GM19463 (cell line): Measurements from ENCODE around the gene WASF3.

Experiments used
- ATAC-seq: cut with Tn5 transposase; IDR thresholded peaks from one replicate; pipeline ENCODE4 v1.9.1; 2021; ENCODE audit warnings: mild to moderate bottlenecking, moderate library complexity; ENCODE audit not compliant: unreplicated experiment

Gene WASF3

GRCh38 chr13:26589226-26589625 lies 31.7 kb downstream of the WASF3 start:
- ATAC-seq = no peak

DNA sequence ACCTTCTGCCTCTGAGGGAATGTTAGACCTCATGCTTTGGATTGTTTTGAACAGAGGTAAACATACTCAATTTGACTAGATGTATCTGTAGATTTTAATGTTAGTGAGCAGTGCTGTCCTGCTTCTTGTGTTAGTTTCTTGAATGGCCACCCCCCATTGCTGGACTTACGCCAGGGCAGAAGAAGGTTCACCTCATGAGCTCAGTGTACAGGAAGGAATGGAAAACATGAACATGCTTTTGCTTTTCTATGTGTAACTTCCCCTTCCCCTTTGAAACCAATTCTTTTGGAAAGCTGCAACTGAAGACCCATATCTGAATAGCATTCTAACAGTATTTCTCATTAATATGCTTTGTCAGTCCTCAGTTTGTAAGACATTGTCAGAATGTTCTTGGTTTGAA lies 32.3 kb downstream of the WASF3 start:
- ATAC-seq = no peak

- ATAC-seq = no peak
Measured at GRCh38 chr13:26590379-26590778, 32.9 kb downstream of the WASF3 start.

GRCh38 chr13:26590951-26591350 lies 33.5 kb downstream of the WASF3 start:
- no peak for ATAC-seq

- ATAC-seq = no peak
Measured at GRCh38 chr13:26591672-26592071, 34.2 kb downstream of the WASF3 start.

GRCh38 chr13:26593661-26594060 lies 36.2 kb downstream of the WASF3 start:
- no peak for ATAC-seq

DNA sequence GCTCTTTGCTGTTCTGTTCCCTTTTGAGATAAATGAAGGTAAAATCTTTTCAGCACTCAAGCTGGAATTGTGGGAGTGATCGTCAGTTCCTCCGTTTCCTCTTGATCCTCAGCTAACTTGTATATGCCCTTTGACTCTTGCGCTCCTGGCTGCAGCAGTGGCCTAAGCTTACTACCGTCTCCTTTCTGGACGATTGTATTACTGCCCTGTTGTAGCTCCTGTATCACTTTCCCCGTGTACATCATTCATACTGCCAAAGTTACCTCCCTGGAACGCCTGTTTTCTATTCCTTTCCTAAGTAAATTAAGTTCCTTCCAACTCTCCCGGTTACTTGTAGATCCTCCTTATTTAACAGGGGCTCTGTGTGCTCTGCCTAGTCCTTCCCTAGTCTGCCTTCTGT lies 36.9 kb downstream of the WASF3 start:
- no peak for ATAC-seq

DNA sequence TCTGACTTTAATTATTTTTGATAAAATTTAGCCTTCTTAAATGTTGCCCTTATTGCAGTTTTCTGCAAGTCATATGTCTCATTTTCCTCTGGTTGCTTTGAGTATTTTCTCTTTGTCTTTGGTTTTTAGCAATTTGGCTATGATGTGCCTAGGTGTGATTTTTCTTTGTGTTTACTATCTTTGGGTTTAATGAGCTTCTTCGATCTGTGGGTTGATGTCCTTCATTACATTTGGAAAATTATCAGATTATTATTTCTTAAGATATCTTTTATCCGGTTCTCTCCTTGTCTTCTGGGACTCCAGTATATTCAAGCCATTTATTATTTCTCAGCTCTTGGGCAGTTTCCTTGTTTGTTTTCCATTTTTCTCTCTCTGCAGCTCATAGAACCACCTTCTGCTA lies 39.0 kb downstream of the WASF3 start:
- no peak for ATAC-seq

DNA sequence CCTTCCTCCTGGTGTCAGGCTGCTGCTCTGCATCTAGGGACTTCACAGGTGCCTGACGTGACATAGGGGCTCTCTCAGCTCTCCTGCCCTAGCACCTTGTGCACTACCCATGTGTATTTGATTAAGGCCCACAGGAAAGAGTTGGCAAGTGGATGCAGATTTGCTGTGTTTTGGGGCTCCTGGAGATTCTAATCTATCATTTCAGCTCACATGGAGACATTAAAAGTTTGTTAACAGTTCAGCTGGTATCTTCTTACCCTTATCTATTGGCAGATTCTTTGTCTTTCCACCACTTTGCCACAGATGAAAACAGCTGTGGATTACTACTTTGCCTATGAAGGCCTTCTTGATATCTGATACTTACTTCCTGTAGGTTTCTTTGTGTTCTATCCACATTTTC lies 41.9 kb downstream of the WASF3 start:
- no peak for ATAC-seq

DNA sequence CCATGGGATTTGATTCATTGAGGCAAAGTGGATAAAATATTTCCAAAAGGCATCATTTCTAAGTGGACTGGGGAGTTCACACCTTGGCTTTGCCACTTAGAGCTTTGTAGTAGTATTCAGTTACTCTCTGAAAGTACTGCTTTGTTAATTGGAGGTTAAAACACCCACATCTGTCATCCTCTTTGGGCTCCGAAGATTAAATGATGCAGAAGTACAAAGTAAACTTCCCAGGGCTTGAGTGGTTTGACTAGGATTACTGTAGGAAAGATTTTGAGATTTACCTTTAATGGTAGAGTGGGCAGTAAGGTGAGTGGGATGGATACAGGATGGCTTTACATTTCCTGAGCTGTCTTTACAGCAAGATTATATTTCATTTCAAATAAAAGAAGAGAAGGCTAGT lies 42.4 kb downstream of the WASF3 start:
- no peak for ATAC-seq

- no peak for ATAC-seq
Measured at GRCh38 chr13:26600343-26600742, 42.9 kb downstream of the WASF3 start.

- no peak for ATAC-seq
Measured at GRCh38 chr13:26601669-26602068, 44.2 kb downstream of the WASF3 start.

GRCh38 chr13:26602783-26603182 lies 45.3 kb downstream of the WASF3 start:
- ATAC-seq = no peak

DNA sequence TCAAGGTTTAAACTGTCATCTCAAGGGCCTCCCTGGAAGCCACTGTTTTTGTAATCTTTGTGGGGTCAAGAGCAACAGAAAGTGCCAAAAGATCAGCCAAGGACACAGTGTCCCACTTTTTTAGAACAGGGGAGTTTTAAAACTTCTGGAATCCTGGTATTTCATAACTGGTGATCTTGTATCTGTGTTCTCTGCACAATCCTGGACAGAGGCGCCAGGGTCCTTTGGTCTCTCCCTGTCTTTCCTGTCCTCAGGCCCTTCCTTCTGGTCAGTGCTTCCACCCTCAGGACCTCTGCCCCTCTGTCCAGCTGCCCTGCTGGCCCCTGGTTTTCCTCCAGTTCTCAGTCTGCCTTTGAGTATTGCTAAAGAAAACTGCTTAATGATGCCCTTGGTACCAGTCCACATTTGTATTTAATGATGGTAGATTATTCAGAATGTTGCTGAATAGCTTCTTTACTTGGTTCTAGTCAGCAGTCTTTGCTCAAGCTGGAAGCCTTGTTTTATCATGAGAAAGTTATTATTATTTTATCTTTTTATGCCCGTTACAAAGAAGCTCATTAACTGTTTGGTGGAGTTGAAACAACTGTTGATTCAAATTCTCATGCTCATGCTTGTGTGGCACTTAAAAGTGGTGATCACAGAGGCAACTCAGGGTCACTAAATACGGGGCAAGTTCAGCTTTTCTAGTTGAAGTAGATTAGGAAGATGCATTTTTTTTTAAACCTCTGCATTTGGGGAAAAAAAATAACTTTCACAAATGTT lies 47.5 kb downstream of the WASF3 start:
- no peak for ATAC-seq

DNA sequence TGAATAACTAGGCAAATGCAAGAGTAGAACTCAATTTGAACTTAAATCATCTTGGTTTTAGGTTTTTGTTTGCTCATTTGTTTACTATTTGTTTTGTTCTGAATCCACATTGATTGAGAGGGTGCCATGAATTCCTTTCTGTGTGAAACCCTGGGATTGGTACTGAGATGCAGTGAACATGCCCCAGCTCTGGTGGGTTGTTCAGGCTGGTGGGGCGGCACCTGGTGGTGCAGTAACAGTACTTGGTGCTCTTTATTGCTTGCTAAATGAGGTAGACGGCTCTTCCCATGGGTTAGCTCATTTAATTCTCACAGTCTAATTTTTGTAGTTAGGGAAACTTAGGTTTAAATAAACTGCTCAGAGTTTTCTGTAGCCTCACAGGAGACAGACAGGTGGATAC lies 48.4 kb downstream of the WASF3 start:
- no peak for ATAC-seq

- no peak for ATAC-seq
Measured at GRCh38 chr13:26606631-26607030, 49.1 kb downstream of the WASF3 start.

DNA sequence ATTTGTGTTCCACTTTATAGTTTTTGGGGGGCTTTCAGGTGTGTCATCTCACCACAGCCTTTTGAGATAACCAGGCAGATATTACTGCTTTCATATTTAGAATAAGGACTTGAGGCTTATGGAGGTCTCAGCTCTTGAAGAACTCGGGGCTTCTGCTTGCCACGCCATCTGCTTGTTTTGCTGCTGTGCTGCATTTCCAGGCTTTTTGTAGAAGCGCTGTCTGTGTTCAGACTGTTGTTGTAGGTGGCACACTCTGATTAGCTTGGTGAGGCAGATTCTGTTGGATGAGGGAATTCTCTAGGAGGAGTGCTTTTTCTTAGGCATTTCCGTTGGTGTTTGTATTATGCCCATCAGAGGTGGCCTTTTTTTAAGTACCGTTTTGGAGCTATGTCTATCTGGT lies 57.2 kb downstream of the WASF3 start:
- no peak for ATAC-seq

DNA sequence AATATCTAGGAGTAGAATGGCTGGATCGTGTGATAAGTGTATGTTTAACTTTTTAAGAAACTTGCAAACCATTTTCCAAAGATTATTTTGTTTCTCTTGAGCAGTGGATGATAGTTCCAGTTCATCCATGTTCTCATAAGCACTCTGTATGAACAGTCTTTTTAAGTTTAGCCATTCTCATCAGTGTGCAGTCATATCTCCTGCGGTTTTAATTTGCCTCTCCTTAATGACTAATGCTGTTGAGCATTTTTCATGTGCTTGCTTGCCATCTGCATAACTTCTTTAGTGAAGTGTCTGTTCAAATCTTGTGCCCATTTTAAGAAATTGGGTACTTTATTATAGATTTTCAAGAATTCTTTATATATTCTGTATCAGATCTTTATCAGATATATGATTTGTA lies 58.6 kb downstream of the WASF3 start:
- ATAC-seq = no peak

- no peak for ATAC-seq
Measured at GRCh38 chr13:26618726-26619125, 61.2 kb downstream of the WASF3 start.

DNA sequence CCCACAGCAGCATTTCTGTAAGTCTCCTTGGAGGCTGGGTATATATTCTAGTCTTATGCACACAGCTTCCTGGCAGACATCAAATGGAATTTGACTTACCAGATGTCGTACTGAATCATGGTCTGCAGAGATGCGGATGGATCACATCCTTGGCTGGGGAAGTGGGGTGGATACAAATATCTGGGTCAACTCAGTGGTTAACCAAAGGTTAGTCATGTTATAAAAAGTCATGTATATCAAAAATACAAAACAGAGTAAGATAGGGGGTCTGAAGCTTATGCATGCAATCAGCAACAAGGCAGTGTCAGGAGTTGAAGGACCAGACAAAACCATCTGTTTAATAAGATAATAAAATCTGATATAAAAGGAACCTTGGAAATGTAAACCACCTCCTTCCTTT lies 61.9 kb downstream of the WASF3 start:
- ATAC-seq = no peak

GRCh38 chr13:26621731-26622401 lies 64.4 kb downstream of the WASF3 start:
- ATAC-seq = no peak

DNA sequence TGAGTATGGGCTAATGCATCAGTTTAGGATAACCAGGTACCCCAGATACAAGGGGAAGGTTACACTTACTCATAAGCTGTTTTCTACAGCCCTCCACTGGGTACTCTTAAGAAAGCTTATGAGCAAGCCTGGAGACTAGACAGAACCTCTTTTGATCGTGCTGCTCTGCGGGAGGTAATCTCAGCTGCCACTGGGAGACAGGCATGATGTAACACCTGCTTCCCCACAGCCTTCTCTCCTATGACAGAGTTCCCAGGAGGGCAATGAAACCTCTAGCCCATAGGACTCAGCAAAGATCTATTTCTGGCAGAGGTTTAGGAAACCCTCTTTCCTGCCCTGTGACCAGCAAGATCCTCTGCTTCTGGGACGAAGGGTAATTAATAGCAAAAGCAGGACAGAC lies 65.6 kb downstream of the WASF3 start:
- ATAC-seq = no peak

DNA sequence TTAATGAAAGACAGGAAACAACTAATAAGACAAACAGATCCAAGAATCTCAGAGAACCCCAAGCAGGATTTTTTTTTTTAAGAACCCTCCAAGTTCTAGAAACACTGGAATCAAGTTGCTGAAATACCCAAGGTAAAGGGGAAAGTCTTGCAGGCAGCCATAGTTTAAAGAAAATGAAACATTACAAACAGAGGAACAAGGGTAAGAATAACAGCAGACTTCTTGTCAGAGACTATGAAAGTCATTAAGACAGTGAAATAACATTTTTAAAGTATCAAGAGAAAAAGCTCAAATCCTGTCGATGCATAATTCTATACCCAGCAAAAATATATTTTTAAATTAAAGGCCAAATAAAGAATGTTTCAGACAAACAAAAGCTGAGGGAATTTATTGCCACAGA lies 67.1 kb downstream of the WASF3 start:
- ATAC-seq = no peak
